Uterus (tissue), 2 donors: ENCODE measurements around the gene GPX2.

Source experiments
- CTCF ChIP-seq, 4 experiments: fragments of 200-600 bp in 2 of 4; fragments of 450-650 bp in 2 of 4; sonication (generic) in 2 of 4; IDR thresholded peaks; one replicate each; pipeline ENCODE4 v1.5.1; 2016 to 2019; ENCODE audit warnings: antibody characterized with exemption in 4 of 4, mild to moderate bottlenecking in 2 of 4, moderate library complexity in 1 of 4
- POLR2A ChIP-seq, 2 donors: fragments of 450-650 bp; IDR thresholded peaks; one replicate each; pipeline ENCODE4 v1.6.1; 2016; ENCODE audit warnings: antibody characterized with exemption in 2 of 2, mild to moderate bottlenecking in 1 of 2, moderate library complexity in 1 of 2

DNA sequence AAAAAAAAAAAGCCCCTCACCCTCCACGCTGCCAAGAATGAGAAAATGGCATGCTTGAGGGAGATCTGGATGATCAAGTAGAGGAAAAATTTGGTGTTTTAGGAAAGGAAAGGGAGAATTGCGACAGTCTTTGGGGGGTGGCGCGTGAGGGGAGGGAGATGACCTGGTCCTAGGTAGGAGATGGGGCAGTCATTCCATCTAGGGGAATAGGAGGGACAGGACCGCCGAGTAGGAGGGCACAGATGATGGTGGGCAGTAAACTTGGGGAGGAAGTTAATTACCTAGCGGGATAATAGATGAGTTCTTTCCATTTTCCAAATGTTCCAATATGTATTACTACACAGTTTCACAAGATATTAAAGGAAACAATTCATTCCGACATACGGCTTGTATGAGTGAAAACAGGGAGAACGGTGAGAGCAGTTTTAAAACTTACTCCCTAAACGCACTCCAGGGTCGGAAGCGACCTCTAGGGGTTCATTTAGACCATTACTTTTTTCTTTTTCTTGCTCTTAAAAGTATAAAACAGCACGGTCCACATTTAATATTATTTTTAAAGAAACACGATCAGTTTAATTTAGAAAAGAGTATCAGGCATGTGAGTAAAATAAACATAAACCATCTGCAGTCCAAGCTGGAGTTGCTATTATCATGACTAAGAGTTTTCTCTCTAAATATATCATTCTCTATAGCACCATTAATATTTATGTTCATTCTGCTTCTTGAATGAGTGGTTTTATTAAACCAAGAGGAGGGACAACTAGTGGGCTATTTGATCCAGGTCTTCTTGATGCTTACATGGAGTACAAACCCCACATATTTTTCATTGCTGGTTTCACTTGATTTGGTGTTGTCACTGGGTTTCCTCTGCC, 41.1 kb upstream of the GPX2 start:
- TF ChIP-seq CTCF (IDR thresholded peaks at IDR 0.05) (peak; percentile 50 to 83 (median 68)), POLR2A (IDR thresholded peaks at IDR 0.05) (no peak)
